D721Med (cell line): ENCODE results near the gene ATL1.

Source experiments
- DNase-seq: peaks from one replicate; pipeline ENCODE4 v3.0.0; 2011; ENCODE audit warnings: low spot score; ENCODE audit not compliant: insufficient read length
- FAIRE-seq: peaks from 2 replicates; lab custom pipeline; 2011; peaks lifted over from hg19 to GRCh38; lab: Jason Lieb, UNC
- CTCF ChIP-seq: IDR thresholded peaks from 2 replicates; pipeline ENCODE4 v1.5.1; 2012; ENCODE audit warnings: mild to moderate bottlenecking, control low read depth; ENCODE audit not compliant: insufficient read depth; ENCODE audit errors: missing control alignments

The ATL1 gene

GRCh38 chr14:50666772-50667683 lies 107.1 kb downstream of the ATL1 start:
- TF ChIP-seq CTCF = no peak
- no peak for DNase-seq
- no peak for FAIRE-seq

GRCh38 chr14:50667684-50667995 lies 107.7 kb downstream of the ATL1 start:
- TF ChIP-seq CTCF = no peak
- DNase-seq = no peak
- FAIRE-seq = no peak

GRCh38 chr14:50667996-50668825 lies 108.3 kb downstream of the ATL1 start, which contains the start of gene SAV1:
TSS of gene SAV1 (minus strand) at chr14:50668306. CDS start at chr14:50667967, 339 bp downstream.
- DNase-seq (no peak), FAIRE-seq (no peak)
- TF ChIP-seq CTCF = no peak

- DNase-seq = no peak
- TF ChIP-seq CTCF = no peak
- FAIRE-seq = peak; percentile 58
These were observed 108.8 kb downstream of the ATL1 start for GRCh38 chr14:50668826-50669143.

- DNase-seq = no peak
- FAIRE-seq = no peak
- no peak for TF ChIP-seq CTCF
These were observed 109.6 kb downstream of the ATL1 start for GRCh38 chr14:50669441-50669986.

GRCh38 chr14:50670196-50670865 lies 110.4 kb downstream of the ATL1 start:
- TF ChIP-seq CTCF = no peak
- FAIRE-seq (no peak), DNase-seq (no peak)
